H1 (cell line): ENCODE measurements around the gene DDR1.

ENCODE experiments used
- CHD2 ChIP-seq: IDR thresholded peaks from 2 replicates; pipeline ENCODE4 v1.6.1; 2012; ENCODE audit warnings: low read length, improper control_type of control experiment
- CTCF ChIP-seq, 3 experiments: IDR thresholded peaks; 1 replicate in 2 of 3; 2 replicates in 1 of 3; pipeline versions ENCODE4 v1.5.1 to v1.6.1; 2011; ENCODE audit warnings: low read length in 3 of 3, mild to moderate bottlenecking in 3 of 3, inconsistent platforms in 2 of 3, low read depth in 1 of 3, moderate library complexity in 1 of 3; ENCODE audit not compliant: insufficient read depth in 1 of 3; ENCODE audit errors: control extremely low read depth in 1 of 3
- EZH2 ChIP-seq: fragments of 200-600 bp; sonication (generic); IDR thresholded peaks from 2 replicates; pipeline ENCODE4 v1.7.1; 2012; ENCODE audit warnings: low read depth, mild to moderate bottlenecking, moderate library complexity, low read length, inconsistent platforms; ENCODE audit not compliant: severe bottlenecking
- HDAC6 ChIP-seq: IDR thresholded peaks from one replicate; pipeline ENCODE4 v1.7.1; 2012; ENCODE audit warnings: low read depth, mild to moderate bottlenecking, inconsistent platforms, low read length, moderate library complexity
- SIN3A ChIP-seq, 2 experiments: IDR thresholded peaks in 1 of 2; conservative IDR thresholded peaks in 1 of 2; 2 replicates each; pipeline ENCODE4 v1.6.1; 2011 to 2012; ENCODE audit warnings: low read length in 2 of 2, improper control_type of control experiment in 1 of 2, low read depth in 1 of 2, mild to moderate bottlenecking in 1 of 2
- YY1 ChIP-seq: IDR thresholded peaks from 2 replicates; pipeline ENCODE4 v1.6.1; 2011; ENCODE audit warnings: low read depth, mild to moderate bottlenecking, low read length

GRCh38 chr6:30930506-30930905 lies 46.2 kb downstream of the DDR1 start:
- TF ChIP-seq HDAC6 (no peak), CTCF (IDR thresholded peaks at IDR 0.05; ENCODE audit: control extremely low read depth in 1 of 3, insufficient read depth in 1 of 3, low read depth in 1 of 3, low read length in 3 of 3) (no peak), SIN3A (conservative IDR thresholded peaks at IDR 0.05 in 1 of 2, IDR thresholded peaks at IDR 0.05 in 1 of 2; ENCODE audit: low read depth in 1 of 2, low read length in 2 of 2) (no peak), EZH2 (no peak), CHD2 (no peak), YY1 (no peak)
